LHCN-M2 (cell line): ENCODE results near the gene GAPVD1. TPM values are rescaled to one million over a fixed set of nuclear protein-coding genes. Genes with fewer than 3 reads are reported as not detected.
"Not testable (repeated sequence)": the region's sequence is repeated elsewhere in the genome, so short reads cannot be mapped to it uniquely, and the experiment has no call there.

Source experiments
- DNase-seq: peaks from one replicate; pipeline ENCODE4 v3.0.0-alpha.2; 2012; ENCODE audit warnings: low read depth
- total RNA-seq: library from RNA; depleted of rRNA; stranded (reverse); fragments of >200 nt; gene quantifications from 2 replicates; pipeline ENCODE4 v1.2.3, GENCODE V29; 2014

GAPVD1 gene
- total RNA-seq, 1 experiment from 2014 or later: 29.9 TPM

DNA sequence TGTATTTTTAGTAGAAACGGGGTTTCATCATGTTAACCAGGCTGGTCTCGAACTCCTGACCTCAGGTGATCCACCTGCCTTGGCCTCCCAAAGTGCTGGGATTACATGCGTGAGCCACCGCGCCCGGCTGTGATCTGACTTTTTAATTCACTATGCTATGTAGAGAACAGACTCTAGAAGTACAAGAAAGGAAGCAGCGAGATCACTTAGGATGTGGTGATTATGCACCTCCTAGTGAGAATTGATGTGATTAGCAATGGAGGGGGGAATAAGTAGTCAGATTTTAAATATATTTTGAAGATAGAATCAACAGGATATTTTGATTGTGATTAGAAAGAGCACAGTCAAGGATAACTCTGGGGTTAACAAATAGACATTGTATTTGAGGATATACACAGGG lies 36.3 kb downstream of the GAPVD1 start:
- DNase-seq: no peak

DNA sequence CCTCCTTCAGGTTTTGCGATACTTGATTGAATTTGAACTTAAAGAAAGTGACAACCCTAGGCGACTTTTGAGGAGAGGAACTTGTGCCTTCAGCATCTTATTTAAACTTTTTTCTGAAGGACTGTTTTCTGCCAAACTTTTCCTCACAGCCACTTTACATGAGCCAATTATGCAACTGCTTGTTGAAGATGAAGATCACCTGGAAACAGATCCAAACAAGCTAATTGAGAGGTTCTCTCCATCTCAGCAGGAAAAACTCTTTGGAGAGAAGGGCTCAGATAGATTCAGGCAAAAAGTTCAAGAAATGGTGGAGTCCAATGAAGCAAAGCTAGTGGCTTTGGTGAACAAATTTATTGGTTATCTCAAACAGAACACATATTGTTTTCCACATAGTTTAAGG lies 40.6 kb downstream of the GAPVD1 start:
- DNase-seq: no peak

DNA sequence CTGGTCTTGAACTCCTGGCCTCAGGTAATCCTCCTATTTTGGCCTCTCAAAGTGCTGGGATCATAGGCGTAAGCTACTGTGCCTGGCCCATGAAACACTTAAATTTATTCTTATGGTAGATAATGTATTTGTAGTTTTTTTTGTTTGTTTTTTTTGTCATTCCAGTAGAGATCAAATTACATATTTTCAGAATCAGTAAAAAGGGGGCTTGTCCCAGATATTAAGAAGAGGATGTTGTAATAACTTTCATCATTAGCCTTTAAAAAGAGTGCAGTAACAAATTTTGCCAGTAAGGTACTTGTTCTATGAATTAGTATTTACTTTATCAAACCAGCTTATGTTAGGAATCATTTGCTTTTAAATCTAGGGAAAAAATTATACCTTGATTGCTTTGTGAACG lies 42.6 kb downstream of the GAPVD1 start:
- no peak for DNase-seq

DNA sequence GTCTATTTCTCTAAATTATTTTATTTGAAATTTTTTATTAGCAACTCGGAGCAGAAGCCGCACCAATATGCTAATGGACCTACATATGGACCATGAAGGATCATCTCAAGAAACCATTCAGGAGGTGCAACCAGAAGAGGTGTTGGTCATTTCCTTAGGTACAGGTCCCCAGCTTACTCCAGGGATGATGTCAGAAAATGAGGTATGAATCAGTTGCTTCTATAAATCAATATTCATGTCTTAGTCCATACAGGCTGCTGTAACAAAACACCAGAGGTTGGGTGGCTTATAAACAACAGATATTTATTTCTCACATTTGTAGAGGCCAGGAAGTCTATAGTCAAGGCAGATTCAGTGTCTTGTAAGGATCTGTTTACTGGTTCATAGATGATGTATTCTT lies 50.8 kb downstream of the GAPVD1 start:
- no peak for DNase-seq

DNA sequence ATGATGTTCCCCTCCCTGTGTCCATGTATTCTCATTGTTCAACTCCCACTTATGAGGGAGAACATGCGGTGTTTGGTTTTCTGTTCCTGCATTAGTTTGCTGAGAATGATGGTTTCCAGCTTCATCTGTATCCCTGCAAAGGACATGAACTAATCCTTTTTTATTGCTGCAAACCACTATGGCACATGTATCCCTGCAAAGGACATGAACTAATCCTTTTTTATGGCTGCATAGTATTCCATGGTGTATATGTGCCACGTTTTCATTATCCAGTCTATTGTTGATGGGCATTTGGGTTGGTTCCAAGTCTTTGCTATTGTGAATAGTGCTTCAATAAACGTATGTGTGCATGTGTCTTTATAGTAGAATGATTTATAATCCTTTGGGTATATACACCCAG lies 54.7 kb downstream of the GAPVD1 start:
- DNase-seq: not testable (repeated sequence)

DNA sequence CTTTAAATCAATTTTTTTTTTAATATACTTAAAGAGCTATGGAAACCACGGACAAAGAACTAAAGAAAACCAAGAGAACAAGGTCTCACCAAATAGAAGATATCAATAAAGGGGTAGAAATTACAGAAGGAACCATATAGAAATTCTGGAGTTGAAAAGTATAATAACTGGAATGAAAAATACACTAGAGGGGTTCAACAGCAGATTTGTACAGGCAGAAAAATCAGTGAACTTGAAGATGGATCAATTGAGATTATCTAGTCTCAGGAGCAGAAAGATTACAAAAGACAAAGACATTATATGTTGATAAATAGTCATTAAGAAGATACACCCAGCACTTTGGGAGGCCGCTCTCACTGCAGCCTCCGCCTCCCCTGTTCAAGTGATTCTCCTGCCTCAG lies 56.1 kb downstream of the GAPVD1 start:
- DNase-seq: no peak

DNA sequence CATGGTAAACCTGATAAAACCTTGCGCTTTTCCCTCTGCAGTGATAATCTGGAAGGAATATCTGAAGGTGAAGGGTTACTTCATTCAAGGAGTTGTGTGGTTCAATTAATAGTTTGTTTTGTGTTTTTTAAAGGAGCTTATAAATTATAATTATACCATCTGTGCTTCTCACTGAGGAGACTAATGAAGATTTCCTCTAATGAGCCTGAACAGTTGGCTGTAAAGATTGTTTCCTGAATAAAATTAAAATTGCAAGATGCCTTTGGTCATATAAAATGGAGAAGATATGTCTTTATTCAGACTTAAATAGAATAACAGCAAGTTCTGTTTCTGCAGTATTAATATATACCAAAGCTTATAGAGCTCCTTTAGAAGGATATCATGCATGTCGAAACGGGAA lies 59.9 kb downstream of the GAPVD1 start:
- DNase-seq: no peak

DNA sequence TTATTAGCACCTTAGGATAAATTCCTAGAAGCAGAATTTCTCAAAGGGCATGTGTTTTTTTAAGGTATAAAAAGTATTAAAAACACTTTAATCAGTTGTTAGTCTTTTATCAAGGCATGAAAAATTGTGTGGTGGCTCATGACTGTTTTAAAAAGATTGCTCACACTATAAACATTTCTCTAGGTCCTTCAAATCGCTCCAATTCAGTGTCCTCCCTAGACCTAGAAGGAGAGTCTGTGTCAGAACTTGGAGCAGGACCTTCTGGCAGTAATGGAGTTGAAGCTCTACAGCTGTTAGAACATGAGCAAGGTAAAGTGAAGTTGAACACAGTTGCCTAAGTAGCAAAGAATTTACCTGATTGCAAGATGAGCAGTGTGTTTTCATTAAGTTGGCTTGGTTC lies 62.0 kb downstream of the GAPVD1 start:
- DNase-seq: no peak

DNA sequence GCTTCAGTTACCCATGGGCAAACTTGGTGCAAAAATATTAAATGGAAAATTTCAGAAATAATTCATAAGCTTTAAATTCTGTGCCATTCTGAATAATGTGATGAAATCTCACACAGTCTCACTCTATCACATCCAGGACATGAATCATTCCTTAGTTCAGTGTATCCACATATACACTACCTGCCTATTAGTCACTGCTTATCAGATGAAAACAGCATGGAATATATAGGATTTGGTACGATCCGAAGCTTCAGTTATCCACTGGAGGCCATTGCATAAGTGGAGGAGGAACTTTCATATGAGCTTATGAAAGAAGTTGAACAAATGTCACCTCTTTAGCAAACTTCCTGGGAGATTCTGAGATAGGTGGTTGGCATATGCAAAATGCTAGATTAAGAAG lies 64.2 kb downstream of the GAPVD1 start:
- no peak for DNase-seq

DNA sequence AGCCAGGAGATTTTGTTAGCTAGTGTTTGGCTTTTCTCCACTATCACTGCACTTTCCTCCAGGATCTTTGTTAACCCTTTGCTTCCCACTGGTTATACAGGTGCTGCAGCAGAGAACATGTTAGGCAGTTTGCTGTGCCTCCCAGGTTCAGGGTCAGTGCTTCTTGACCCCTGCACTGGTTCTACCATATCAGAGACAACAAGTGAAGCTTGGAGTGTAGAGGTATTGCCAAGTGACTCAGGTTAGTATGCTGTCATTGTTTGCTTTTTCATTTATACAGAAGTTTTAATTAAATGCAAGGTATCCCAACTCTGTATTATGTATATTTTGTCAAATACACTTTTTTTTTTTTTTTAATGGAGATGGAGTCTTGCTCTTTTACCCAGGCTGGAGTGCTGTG lies 68.4 kb downstream of the GAPVD1 start:
- no peak for DNase-seq

DNA sequence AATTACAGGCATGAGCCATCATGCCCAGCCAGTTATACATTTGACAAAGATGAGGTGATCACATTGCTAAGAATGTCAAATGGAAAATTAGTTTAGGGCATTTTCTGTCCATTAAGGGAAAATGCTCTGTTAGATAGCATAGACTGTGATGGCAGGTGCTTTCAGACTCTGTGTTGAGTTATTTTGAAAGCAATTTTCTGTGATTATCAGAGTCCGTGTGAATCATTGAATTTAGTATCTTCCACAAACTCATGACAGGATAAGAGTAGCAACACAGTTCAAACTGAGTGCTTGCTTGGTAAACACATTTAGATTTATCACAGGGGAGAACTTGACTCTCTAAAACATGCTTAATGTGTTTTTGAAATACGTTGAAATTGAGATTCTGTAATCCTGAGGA lies 69.0 kb downstream of the GAPVD1 start:
- DNase-seq: no peak

DNA sequence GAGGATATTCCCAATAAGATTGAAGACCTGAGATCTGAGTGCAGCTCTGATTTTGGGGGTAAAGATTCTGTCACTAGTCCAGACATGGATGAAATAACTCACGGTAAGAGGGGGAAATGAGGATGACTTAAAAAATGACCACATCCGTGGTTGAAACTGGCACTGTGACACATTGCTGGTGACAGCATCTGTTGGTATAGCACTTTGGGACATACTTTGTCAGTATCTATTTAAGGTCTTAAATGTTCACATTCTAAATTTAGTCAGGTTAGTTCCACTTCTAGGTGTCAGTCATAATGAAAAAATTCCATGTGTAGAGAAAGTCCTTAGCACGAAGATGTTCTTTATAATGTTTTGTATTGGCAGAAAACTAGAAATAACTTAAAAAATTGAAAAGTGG lies 70.9 kb downstream of the GAPVD1 start:
- DNase-seq: no peak

DNA sequence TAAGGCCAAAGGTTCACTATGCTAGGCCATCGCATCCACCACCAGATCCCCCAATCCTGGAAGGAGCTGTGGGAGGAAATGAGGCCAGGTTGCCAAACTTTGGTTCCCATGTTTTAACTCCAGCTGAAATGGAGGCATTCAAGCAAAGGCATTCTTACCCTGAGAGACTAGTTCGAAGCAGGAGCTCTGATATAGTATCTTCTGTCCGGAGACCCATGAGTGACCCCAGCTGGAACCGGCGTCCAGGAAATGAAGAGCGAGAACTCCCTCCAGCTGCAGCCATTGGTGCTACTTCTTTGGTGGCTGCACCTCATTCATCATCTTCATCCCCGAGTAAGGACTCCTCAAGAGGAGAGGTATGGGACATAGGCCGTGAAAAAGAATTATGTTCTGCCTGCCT lies 75.6 kb downstream of the GAPVD1 start:
- DNase-seq: no peak

DNA sequence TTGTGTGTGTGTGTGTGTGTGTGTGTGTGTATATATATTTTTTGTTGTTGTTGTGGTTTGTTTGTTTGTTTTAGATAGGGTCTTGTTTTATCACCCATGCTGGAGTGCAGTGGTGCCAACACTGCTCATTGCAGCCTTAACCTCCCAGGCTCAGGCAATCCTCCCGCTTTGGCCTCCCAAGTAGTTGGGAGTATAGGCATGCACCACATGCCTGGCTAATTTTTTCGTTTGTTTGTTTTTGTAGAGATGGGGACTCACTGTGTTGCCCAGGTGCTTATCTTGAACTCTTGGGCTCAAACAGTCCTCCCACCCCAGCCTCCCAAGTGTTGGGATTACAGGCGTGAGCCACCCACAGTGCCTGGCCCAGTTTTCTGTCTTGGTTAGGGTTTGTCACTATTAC lies 77.3 kb downstream of the GAPVD1 start:
- DNase-seq: no peak

DNA sequence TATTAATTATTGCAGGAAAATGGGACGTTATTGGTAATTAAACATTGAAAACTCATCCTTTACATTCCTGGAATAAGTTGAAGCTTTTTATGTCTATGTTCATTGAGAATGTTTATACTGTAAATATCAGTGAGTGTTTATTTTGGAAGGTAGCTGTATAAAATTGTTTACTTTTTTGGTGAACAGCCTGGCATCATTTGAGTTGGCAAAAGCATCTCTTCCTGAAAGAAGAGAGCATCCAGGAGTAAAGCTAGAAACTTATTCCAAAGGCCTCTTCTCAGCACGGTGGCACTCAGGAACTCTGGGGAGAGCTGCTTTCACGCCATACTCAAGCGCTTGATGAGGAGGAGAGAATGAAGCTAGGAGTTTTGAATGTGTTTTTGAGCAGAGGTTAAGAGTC lies 79.9 kb downstream of the GAPVD1 start:
- DNase-seq: no peak

DNA sequence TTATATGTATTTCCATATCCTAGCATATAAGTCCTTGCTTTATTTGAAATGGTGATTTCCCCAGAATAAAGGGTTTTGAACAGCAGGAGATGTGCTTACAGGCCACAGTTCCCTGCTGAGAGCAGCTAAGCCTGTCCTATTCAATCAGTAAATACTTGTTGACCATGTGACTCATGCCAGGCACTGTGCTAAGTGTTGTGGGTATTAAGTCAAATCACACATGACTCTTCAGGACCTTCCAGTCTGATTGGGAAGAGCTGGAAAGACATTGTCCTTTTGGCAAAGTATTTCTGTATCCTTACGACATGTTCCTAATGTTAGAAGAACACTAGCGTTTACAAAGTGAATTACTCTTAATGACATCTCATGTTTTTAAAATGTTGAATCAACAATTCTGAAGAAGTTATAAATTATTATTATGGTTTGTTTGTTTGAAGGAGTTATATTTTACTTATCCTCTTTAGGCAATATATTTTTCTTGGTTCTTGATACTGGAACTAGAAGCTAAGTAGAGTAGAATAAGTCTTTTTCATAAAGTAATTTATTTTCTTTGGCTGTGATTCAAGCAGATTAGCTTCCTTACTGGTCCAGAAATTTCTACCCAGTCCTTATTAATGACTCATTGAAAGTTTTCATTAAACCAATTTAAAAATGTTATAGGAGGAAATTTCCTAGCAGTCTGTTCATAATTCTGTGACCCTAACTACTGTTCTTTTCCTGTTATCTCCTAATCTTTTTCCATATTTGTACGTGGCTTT lies 82.1 kb downstream of the GAPVD1 start:
- DNase-seq: peak; percentile 86

DNA sequence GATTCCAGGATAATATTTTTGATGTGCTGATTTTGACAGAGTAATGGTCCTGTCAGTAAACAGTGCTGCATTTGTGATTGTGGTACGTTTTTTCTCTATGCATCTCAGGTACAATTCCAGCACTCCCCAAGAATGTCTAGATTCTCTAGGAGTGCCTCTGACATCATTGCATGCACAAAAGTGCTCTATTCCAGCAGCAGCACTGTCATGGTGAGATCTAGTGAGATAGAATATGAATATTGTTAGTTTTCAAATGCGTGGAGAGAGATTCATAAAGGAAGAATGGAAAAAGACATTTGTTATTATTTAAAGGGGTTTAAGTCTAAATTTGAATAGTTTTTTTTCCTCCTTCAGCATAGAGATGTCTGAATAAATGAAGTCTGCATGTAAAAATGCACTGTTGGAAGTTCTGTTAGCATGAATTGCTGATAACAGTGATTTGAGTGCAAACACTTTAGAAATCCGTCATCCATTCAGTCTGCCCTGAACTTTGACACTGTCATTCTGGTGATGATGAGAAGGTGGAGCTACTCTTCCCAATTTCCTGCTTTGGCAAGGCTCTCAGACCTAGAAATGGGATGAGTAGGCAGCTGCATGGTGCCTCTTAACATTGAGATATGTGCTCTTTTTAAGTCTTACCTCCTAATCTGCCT lies 84.6 kb downstream of the GAPVD1 start:
- DNase-seq: no peak

DNA sequence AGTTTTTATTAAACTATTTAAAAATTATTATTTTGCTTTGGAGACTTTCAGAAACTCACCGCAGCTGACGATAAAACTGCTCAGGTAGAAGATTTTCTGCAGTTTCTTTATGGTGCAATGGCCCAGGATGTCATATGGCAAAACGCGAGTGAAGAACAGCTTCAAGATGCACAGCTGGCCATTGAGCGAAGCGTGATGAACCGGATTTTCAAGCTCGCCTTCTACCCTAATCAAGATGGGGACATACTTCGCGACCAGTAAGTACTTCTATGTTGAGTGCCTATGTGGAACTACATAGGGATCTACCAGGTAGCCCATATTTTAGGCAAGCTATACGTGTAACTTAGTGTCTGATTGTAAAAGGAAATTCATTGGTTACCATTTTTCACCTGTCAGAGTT lies 94.0 kb downstream of the GAPVD1 start:
- no peak for DNase-seq

DNA sequence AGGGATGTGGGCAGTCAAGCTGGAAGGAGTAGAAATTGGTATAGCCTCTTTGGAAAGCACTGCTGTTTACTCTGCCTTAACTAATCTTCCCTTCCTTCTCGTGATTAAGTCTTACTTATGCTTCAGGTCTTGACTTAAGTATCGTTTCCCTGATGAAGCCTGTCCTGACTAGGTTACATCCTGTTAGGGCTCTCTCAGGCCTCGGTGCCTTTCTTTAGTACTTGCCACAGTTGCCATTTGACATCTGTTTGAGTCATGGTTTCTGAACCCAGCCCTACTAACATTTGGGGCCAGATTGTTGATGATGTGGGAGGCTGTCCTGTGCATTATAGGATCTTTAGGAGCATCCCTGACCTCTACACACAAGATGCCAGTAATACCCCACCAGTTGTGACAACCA lies 94.4 kb downstream of the GAPVD1 start:
- no peak for DNase-seq

DNA sequence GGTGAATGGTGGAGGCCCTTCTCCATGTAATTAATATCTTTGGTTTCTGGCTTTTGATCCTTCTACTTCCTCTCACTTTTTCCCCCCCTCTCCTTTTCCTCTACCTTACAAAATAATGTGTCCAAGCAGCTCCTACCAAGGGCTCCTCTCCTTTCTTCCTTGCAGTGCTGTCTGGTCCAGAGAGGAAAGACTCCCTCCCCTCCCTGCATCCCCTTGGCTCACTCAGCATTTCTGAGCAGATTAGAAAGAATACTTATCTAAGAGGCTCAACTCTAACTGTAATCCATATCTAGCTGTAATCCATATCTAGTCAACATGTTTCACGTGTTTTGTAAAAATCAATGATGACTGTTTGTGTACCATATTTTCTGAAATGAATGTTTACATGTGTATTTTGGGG lies 97.4 kb downstream of the GAPVD1 start:
- DNase-seq: no peak

DNA sequence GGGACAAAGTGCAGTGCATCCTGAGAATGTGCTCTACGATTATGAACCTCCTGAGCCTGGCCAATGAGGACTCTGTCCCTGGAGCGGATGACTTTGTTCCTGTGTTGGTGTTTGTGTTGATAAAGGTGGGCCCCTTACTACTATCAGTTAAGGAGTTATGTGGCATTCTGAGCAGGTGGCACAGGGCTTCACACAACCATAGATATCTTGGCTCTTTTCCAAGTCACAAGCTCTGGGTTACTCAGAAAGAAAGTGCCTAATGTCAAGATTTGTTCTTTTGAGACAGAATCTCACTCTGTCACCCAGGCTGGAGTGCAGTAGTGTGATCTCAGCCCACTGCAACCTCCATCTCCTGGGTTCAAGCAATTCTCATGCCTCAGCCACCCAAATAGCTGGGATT lies 99.0 kb downstream of the GAPVD1 start:
- DNase-seq: no peak

DNA sequence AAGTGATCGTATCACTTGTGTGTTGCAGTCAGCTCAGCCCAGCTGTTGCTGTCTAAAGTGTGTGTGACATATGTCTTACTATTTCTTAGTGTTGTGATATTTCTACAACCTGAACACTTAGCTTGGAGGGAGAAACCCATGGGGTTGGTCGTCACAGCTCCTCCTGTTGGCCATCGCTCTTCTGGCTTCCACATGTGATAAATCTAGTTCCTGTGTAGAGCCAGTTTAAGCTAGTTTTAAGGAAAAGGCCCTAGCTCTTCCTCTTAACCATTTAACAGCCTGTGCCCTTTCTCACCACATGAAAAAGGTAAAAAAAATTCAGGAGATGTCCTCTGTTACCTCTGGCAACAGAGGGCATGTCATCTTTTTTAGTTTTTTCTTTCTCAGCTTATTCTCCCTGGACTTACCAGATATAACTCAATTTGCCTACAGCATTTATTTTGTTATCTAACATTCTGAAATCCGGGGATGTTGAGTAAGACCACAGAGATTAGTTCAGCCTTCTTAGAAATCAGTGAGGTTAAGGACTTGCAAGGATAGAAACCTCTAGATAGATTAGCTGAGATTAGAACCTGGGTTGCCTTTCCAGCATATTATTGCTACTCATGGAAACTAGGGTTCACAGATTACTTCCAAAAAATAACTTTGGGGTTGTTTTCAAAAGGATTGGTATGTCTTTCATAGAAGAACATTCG lies 100.4 kb downstream of the GAPVD1 start:
- DNase-seq: peak; percentile 39

DNA sequence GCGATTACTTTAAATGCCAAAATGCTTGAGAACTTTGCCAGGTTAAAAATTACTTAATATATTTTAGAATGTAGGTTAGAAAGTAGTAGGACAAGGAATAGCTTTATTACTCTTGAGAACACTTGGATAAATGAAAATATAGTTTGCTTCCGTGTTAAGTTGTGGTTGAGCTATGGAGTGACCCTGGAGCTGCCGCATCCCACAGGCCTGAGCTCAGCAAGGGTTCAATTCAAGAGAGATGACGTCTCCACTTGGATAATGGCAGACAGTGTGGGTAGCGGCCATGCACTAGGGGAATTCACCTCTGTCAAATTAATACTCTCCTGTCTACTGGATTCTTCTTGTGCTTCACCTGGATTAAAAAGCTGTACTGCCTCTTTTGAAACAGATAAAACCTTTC lies 105.0 kb downstream of the GAPVD1 start:
- DNase-seq: no peak
